H1 (cell line): Measurements from ENCODE around the gene ADTRP. TPM values are rescaled to one million over a fixed set of nuclear protein-coding genes. Genes with fewer than 3 reads are reported as not detected.

Experiments
- CTCF ChIA-PET: fragments of 300-600 bp; sonication (Branson Sonifier 250); formaldehyde crosslinking; loops from one replicate; lab custom pipeline; 2021; ENCODE audit not compliant: partially characterized antibody; lab: Charles Lee
- POLR2A ChIA-PET: fragments of 300-600 bp; sonication (Branson Sonifier 250); formaldehyde crosslinking; loops from one replicate; lab custom pipeline; 2021; ENCODE audit warnings: inconsistent platforms; ENCODE audit not compliant: partially characterized antibody; lab: Charles Lee
- DNase-seq, 2 experiments: peaks; one replicate each; pipeline versions ENCODE4 v3.0.0 to v3.0.0-alpha.2; 2010 to 2022; ENCODE audit warnings: low spot score in 2 of 2, low read depth in 1 of 2, mixed read lengths in 1 of 2
- FAIRE-seq: peaks from 2 replicates; lab custom pipeline; 2011; peaks lifted over from hg19 to GRCh38; lab: Jason Lieb, UNC
- H2AFZ ChIP-seq: 2 replicates; pipeline ENCODE4 v1.8.1; 2012; ENCODE audit warnings: low read length, inconsistent platforms
- H2AK5ac ChIP-seq: 2 replicates; pipeline ENCODE4 v1.6.1; 2013; ENCODE audit warnings: low read depth, low read length
- H2BK120ac ChIP-seq: replicated peaks from 2 replicates; pipeline ENCODE3; 2013; ENCODE audit warnings: low read depth, low read length, inconsistent platforms
- H2BK12ac ChIP-seq: 2 replicates; pipeline ENCODE4 v1.6.1; 2013; ENCODE audit warnings: low read depth, low read length
- H2BK15ac ChIP-seq: 2 replicates; pipeline ENCODE4 v1.6.1; 2013; ENCODE audit warnings: low read length
- H2BK20ac ChIP-seq: 2 replicates; pipeline ENCODE4 v1.6.1; 2013; ENCODE audit warnings: low read length
- H2BK5ac ChIP-seq: 2 replicates; pipeline ENCODE4 v1.6.1; 2013; ENCODE audit warnings: low read depth, low read length
- H3K14ac ChIP-seq: 2 replicates; pipeline ENCODE4 v1.6.1; 2013; ENCODE audit warnings: inconsistent platforms; ENCODE audit not compliant: insufficient read length
- H3K18ac ChIP-seq: 2 replicates; pipeline ENCODE4 v1.6.1; 2013; ENCODE audit warnings: low read length; ENCODE audit errors: extremely low read depth
- H3K23ac ChIP-seq: 2 replicates; pipeline ENCODE4 v1.6.1; 2013; ENCODE audit warnings: inconsistent platforms; ENCODE audit not compliant: insufficient read length
- H3K23me2 ChIP-seq: 2 replicates; pipeline ENCODE4 v1.6.1; 2013; ENCODE audit warnings: low read depth, low read length
- H3K27ac ChIP-seq: 2 replicates; pipeline ENCODE4 v1.6.1; 2011; ENCODE audit warnings: low read depth, low read length, inconsistent platforms
- H3K27me3 ChIP-seq, 4 experiments: replicated peaks in 1 of 4; 1 replicate in 1 of 4; 2 replicates in 3 of 4; pipeline versions ENCODE4 v1.6.1 to v1.8.1; 2011 to 2013; ENCODE audit warnings: low read length in 3 of 4, mild to moderate bottlenecking in 3 of 4, inconsistent platforms in 2 of 4, mixed read lengths in 2 of 4, moderate library complexity in 1 of 4; ENCODE audit not compliant: control insufficient read depth in 3 of 4, insufficient read depth in 3 of 4; ENCODE audit errors: extremely low read depth in 1 of 4
- H3K36me3 ChIP-seq, 4 experiments: 2 replicates each; pipeline versions ENCODE4 v1.6.1 to v1.8.1; 2011 to 2013; ENCODE audit warnings: mild to moderate bottlenecking in 4 of 4, low read length in 3 of 4, moderate library complexity in 2 of 4, control low read depth in 1 of 4, inconsistent platforms in 1 of 4; ENCODE audit not compliant: insufficient read depth in 4 of 4, control insufficient read depth in 2 of 4
- H3K4ac ChIP-seq: replicated peaks from 2 replicates; pipeline ENCODE3; 2013; ENCODE audit warnings: low read length, low read depth, mixed read lengths, inconsistent platforms; ENCODE audit not compliant: insufficient read length
- H3K4me1 ChIP-seq, 4 experiments: replicated peaks in 1 of 4; 1 replicate in 1 of 4; 2 replicates in 3 of 4; pipeline versions ENCODE4 v1.6.1 to v1.8.1; 2011 to 2013; ENCODE audit warnings: low read length in 3 of 4, inconsistent platforms in 2 of 4, mixed read lengths in 1 of 4; ENCODE audit not compliant: insufficient read depth in 4 of 4, control insufficient read depth in 3 of 4
- H3K4me2 ChIP-seq, 2 experiments: 2 replicates each; pipeline versions ENCODE4 v1.6.1 to v1.8.1; 2011 to 2013; ENCODE audit warnings: low read depth in 2 of 2, low read length in 2 of 2, control low read depth in 1 of 2, inconsistent platforms in 1 of 2, mild to moderate bottlenecking in 1 of 2; ENCODE audit not compliant: insufficient read depth in 1 of 2
- H3K4me3 ChIP-seq, 4 experiments: fragments of 200-600, 300-600 bp in 1 of 4; sonication (generic), shearing (Covaris generic), sonication (Bioruptor Twin) in 1 of 4; 2 replicates each; pipeline versions ENCODE4 v1.5.1 to v1.8.1; 2011 to 2016; ENCODE audit warnings: low read length in 4 of 4, low read depth in 3 of 4, control low read depth in 2 of 4, inconsistent platforms in 2 of 4, mild to moderate bottlenecking in 2 of 4, mixed read lengths in 1 of 4, moderate library complexity in 1 of 4; ENCODE audit not compliant: insufficient read depth in 2 of 4; ENCODE audit errors: extremely low read depth in 1 of 4
- H3K56ac ChIP-seq: replicated peaks from 2 replicates; pipeline ENCODE3; 2013; ENCODE audit warnings: low read depth, mild to moderate bottlenecking, mixed read lengths, low read length, inconsistent platforms; ENCODE audit not compliant: insufficient read length
- H3K79me1 ChIP-seq: 2 replicates; pipeline ENCODE4 v1.6.1; 2013; ENCODE audit warnings: low read depth, low read length, control low read depth
- H3K79me2 ChIP-seq, 2 experiments: 2 replicates each; pipeline versions ENCODE4 v1.6.1 to v1.8.1; 2012 to 2013; ENCODE audit warnings: low read length in 2 of 2, mild to moderate bottlenecking in 2 of 2, inconsistent platforms in 1 of 2; ENCODE audit not compliant: insufficient read depth in 2 of 2, control insufficient read depth in 1 of 2
- H3K9ac ChIP-seq, 4 experiments: replicated peaks in 1 of 4; 1 replicate in 1 of 4; 2 replicates in 3 of 4; pipeline versions ENCODE4 v1.6.1 to v1.8.1; 2011 to 2013; ENCODE audit warnings: low read depth in 3 of 4, low read length in 3 of 4, control low read depth in 2 of 4, mild to moderate bottlenecking in 2 of 4, moderate library complexity in 2 of 4, inconsistent platforms in 1 of 4; ENCODE audit errors: extremely low read depth in 1 of 4
- H3K9me3 ChIP-seq, 2 experiments: 2 replicates each; pipeline versions ENCODE4 v1.6.1 to v1.8.1; 2012 to 2013; ENCODE audit warnings: mild to moderate bottlenecking in 2 of 2, moderate library complexity in 2 of 2, control low read depth in 1 of 2, inconsistent platforms in 1 of 2, low read depth in 1 of 2, low read length in 1 of 2, mixed read lengths in 1 of 2; ENCODE audit not compliant: insufficient read depth in 2 of 2
- H4K20me1 ChIP-seq, 2 experiments: replicated peaks in 1 of 2; 2 replicates each; pipeline versions ENCODE3 to v1.8.1; 2011 to 2013; ENCODE audit warnings: inconsistent platforms in 2 of 2, low read length in 2 of 2, mild to moderate bottlenecking in 1 of 2; ENCODE audit not compliant: insufficient read depth in 2 of 2, control insufficient read depth in 1 of 2
- H4K5ac ChIP-seq: 2 replicates; pipeline ENCODE4 v1.6.1; 2013; ENCODE audit warnings: low read length, low read depth, mixed read lengths, inconsistent platforms; ENCODE audit not compliant: insufficient read length
- H4K8ac ChIP-seq: 2 replicates; pipeline ENCODE4 v1.8.0; 2013; ENCODE audit warnings: mild to moderate bottlenecking, moderate library complexity, low read length, inconsistent platforms; ENCODE audit not compliant: insufficient read depth; ENCODE audit errors: extremely low read depth
- H4K91ac ChIP-seq: replicated peaks from 2 replicates; pipeline ENCODE3; 2013; ENCODE audit warnings: low read length, mixed read lengths, inconsistent platforms; ENCODE audit not compliant: insufficient read length
- CBX5 ChIP-seq: fragments of 300-800, 300-1000 bp; sonication (generic); IDR thresholded peaks from 2 replicates; pipeline ENCODE4 v1.7.1; 2016; ENCODE audit warnings: antibody characterized with exemption, low read length, low read depth
- CHD2 ChIP-seq: IDR thresholded peaks from 2 replicates; pipeline ENCODE4 v1.6.1; 2012; ENCODE audit warnings: low read length, improper control_type of control experiment
- GABPA ChIP-seq: IDR thresholded peaks from 2 replicates; pipeline ENCODE4 v1.6.1; 2011; ENCODE audit warnings: mild to moderate bottlenecking, low read length, moderate library complexity, borderline replicate concordance; ENCODE audit not compliant: insufficient read depth
- JUN ChIP-seq: IDR thresholded peaks from 2 replicates; pipeline ENCODE4 v1.6.1; 2011; ENCODE audit warnings: low read depth, mild to moderate bottlenecking, improper control_type of control experiment, low read length
- TAF1 ChIP-seq: IDR thresholded peaks from 2 replicates; pipeline ENCODE4 v1.6.1; 2011; ENCODE audit warnings: mild to moderate bottlenecking, low read depth, low read length
- TCF12 ChIP-seq: IDR thresholded peaks from 2 replicates; pipeline ENCODE4 v1.6.1; 2011; ENCODE audit warnings: low read depth, mild to moderate bottlenecking, low read length
- TEAD4 ChIP-seq: IDR thresholded peaks from 2 replicates; pipeline ENCODE4 v1.6.1; 2012; ENCODE audit warnings: low read depth, low read length, inconsistent platforms, mixed read lengths
- WGBS, 2 experiments: shearing (Covaris generic) in 1 of 2; methylation state at CpG; one replicate each; pipeline versions ENCODE4 v1.1.6 to v1.1.7; 2013 to 2015; ENCODE audit warnings: low lambda C conversion rate in 2 of 2, mixed read lengths in 2 of 2, inconsistent platforms in 1 of 2, low coverage in 1 of 2, missing lambda C conversion rate in 1 of 2; ENCODE audit not compliant: insufficient replicate concordance in 2 of 2, insufficient coverage in 1 of 2, insufficient read length in 1 of 2; ENCODE audit errors: extremely low coverage in 1 of 2, missing lambda C conversion rate in 1 of 2; 5-methylcytosine and 5-hydroxymethylcytosine counted together
- polyA plus RNA-seq, 7 experiments: library from polyadenylated mRNA; depleted of rRNA in 3 of 7; stranded (reverse) in 5 of 7; unstranded in 2 of 7; fragments of >200 nt in 5 of 7; fragments of 200-250 nt in 2 of 7; gene quantifications; 1 replicate in 5 of 7; 2 replicates in 1 of 7; 4 replicates in 1 of 7; pipeline versions ENCODE4 v1.2.1 to v1.2.3, GENCODE V29; 2011 to 2013; ENCODE audit warnings: missing spikeins in 2 of 7, mixed read lengths in 2 of 7
- total RNA-seq: library from RNA; stranded (reverse); fragmentation: NEBNext Ultra II Directional; extraction: Animal tissue kit (Norgen Biotek cat#: 25700); gene quantifications from 2 replicates; pipeline ENCODE4 v1.2.1, GENCODE V29; 2021

The ADTRP gene
- total and polyA plus RNA-seq, 2 of the 8 experiments (the other 6 are each of a cell fraction or from before 2014, with no cell fraction given), result 0.08 to 0.45 TPM

- 92% methylated on average over 5 of the region's 5 CpGs; no CpG with 5 or more reads in 1 of the 2 experiments for WGBS, 2 experiments
- DNase-seq, result no peak
- Histone ChIP-seq H3K14ac (no peak overlapping the region), H4K91ac (no peak overlapping the region), H4K20me1 (no peaks in the 10 kb centered on the region), H3K23me2 (no peaks in the 10 kb centered on the region), H2AK5ac (no peak overlapping the region), H2AFZ (no peak overlapping the region), H3K9ac (no peak overlapping the region), H3K4me1 (0 out of 7 replicates have a peak, but pooled peaks cover 0 to 2% (median 0%) of the 10 kb centered on the region in 4 experiments), H3K4me3 (no peak overlapping the region), H4K8ac (no peak overlapping the region), H3K27ac (no peak overlapping the region), H3K56ac (no peak overlapping the region), H3K4me2 (no peak overlapping the region), H2BK12ac (0 out of 2 replicates have a peak overlapping the region, but pooled peaks have one; percentile 56), H3K36me3 (no peaks in the 10 kb centered on the region), H3K23ac (no peak overlapping the region), H2BK5ac (no peak overlapping the region), H4K5ac (no peak overlapping the region), H2BK20ac (no peak overlapping the region), H3K9me3 (no peaks in the 10 kb centered on the region), H3K79me2 (no peaks in the 10 kb centered on the region), H3K27me3 (no peaks in the 10 kb centered on the region), H3K18ac (no peak overlapping the region), H3K4ac (no peak overlapping the region), H3K79me1 (no peaks in the 10 kb centered on the region), H2BK120ac (no peak overlapping the region), H2BK15ac (0 out of 2 replicates have a peak overlapping the region, but pooled peaks have one; percentile 41)
- FAIRE-seq, result peak; percentile 66
- POLR2A ChIA-PET, result no interaction called here
- TF ChIP-seq JUN (no peak), TCF12 (no peak), TAF1 (no peak), GABPA (no peak), CBX5 (no peak), CHD2 (no peak), TEAD4 (no peak)
- CTCF ChIA-PET, result no interaction called here
These were observed 18.2 kb upstream of the ADTRP start for GRCh38 chr6:11796829-11797228.
